HepG2 (cell line): ENCODE data around the gene HTATIP2. TPM values are rescaled to one million over a fixed set of nuclear protein-coding genes. Genes with fewer than 3 reads are reported as not detected.

ENCODE experiments used
- EED ChIP-seq: sonication (generic); formaldehyde crosslinking; IDR thresholded peaks from 2 replicates; pipeline ENCODE4 v1.5.0; 2020; ENCODE audit warnings: mild to moderate bottlenecking, missing genetic modification reagents
- KMT2A ChIP-seq: sonication (generic); formaldehyde crosslinking; IDR thresholded peaks from 2 replicates; pipeline ENCODE4 v1.4.0; 2020; ENCODE audit warnings: missing genetic modification reagents
- MED13 ChIP-seq: sonication (generic); formaldehyde crosslinking; IDR thresholded peaks from 2 replicates; pipeline ENCODE4 v1.5.0; 2020; ENCODE audit warnings: missing genetic modification reagents
- MTA3 ChIP-seq: sonication (generic); formaldehyde crosslinking; IDR thresholded peaks from 2 replicates; pipeline ENCODE4 v1.4.0; 2020; ENCODE audit warnings: missing genetic modification reagents
- MTF2 ChIP-seq: sonication (generic); formaldehyde crosslinking; IDR thresholded peaks from 2 replicates; pipeline ENCODE4 v1.5.0; 2020; ENCODE audit warnings: missing genetic modification reagents, borderline replicate concordance
- PITX1 ChIP-seq: sonication (generic); formaldehyde crosslinking; IDR thresholded peaks from 2 replicates; pipeline ENCODE4 v1.5.1; 2020; ENCODE audit warnings: mild to moderate bottlenecking, missing genetic modification reagents
- RAD51 ChIP-seq: fragments of 450-650 bp; IDR thresholded peaks from 2 replicates; pipeline ENCODE4 v1.6.1; 2016; ENCODE audit warnings: borderline replicate concordance
- SOX5 ChIP-seq: IDR thresholded peaks from 2 replicates; pipeline ENCODE4 v1.6.1; 2016; ENCODE audit warnings: borderline replicate concordance
- ZFP82 ChIP-seq: sonication (generic); formaldehyde crosslinking; IDR thresholded peaks from 2 replicates; pipeline ENCODE4 v1.5.1; 2020; ENCODE audit warnings: mild to moderate bottlenecking, missing genetic modification reagents, borderline replicate concordance
- ZNF441 ChIP-seq: sonication (generic); formaldehyde crosslinking; IDR thresholded peaks from 2 replicates; pipeline ENCODE4 v1.7.0; 2021; ENCODE audit warnings: missing genetic modification reagents, borderline replicate concordance
- ZNF552 ChIP-seq: sonication (generic); formaldehyde crosslinking; IDR thresholded peaks from 2 replicates; pipeline ENCODE4 v1.9.0; 2022; ENCODE audit warnings: missing genetic modification reagents, mild to moderate bottlenecking, borderline replicate concordance
- ZNF747 ChIP-seq: sonication (generic); formaldehyde crosslinking; IDR thresholded peaks from 2 replicates; pipeline ENCODE4 v1.8.1; 2023; ENCODE audit warnings: missing genetic modification reagents, mild to moderate bottlenecking, borderline replicate concordance
- polyA plus RNA-seq, 8 experiments: library from polyadenylated mRNA; depleted of rRNA in 3 of 8; stranded (reverse) in 7 of 8; unstranded in 1 of 8; fragments of >200 nt; fragmentation: Illumina TruSeq in 4 of 8; extraction: Trizol in 4 of 8; gene quantifications; 2 replicates each; pipeline versions ENCODE4 v1.2.1 to v1.2.3, GENCODE V29; 2011 to 2016; ENCODE audit warnings: low read depth in 4 of 8, missing spikeins in 1 of 8, mixed read lengths in 1 of 8; ENCODE audit not compliant: insufficient read depth in 1 of 8
- total RNA-seq, 5 experiments: library from RNA; depleted of rRNA; stranded (reverse); fragments of >200 nt; fragmentation: Illumina TruSeq; extraction: Trizol; gene quantifications; 2 replicates each; pipeline ENCODE4 v1.2.3, GENCODE V29; 2016; ENCODE audit warnings: low read depth in 1 of 5
- TF ChIP-seq, protein P1 (sequence below): sonication (generic); formaldehyde crosslinking; IDR thresholded peaks from 2 replicates; pipeline ENCODE4 v1.4.0; 2020; ENCODE audit warnings: missing genetic modification reagents, borderline replicate concordance
- TF ChIP-seq, protein P2 (sequence below): sonication (generic); formaldehyde crosslinking; IDR thresholded peaks from 2 replicates; pipeline ENCODE4 v1.5.0; 2020; ENCODE audit warnings: mild to moderate bottlenecking, missing genetic modification reagents
- TF ChIP-seq, protein P3 (sequence below): IDR thresholded peaks from 2 replicates; pipeline ENCODE4 v1.6.1; 2018; ENCODE audit warnings: missing genetic modification reagents, mild to moderate bottlenecking, missing compliant biosample characterization
- TF ChIP-seq, protein P4 (sequence below): sonication (generic); formaldehyde crosslinking; IDR thresholded peaks from 2 replicates; pipeline ENCODE4 v1.4.0; 2020; ENCODE audit warnings: missing genetic modification reagents
- TF ChIP-seq, protein P5 (sequence below), 2 experiments: sonication (generic) in 1 of 2; formaldehyde crosslinking in 1 of 2; IDR thresholded peaks; 2 replicates each; pipeline versions ENCODE4 v1.4.0 to v1.6.1; 2018 to 2020; ENCODE audit warnings: missing genetic modification reagents in 2 of 2, borderline replicate concordance in 1 of 2, low read depth in 1 of 2, mild to moderate bottlenecking in 1 of 2, missing biosample characterization in 1 of 2

HTATIP2 gene
- total and polyA plus RNA-seq, 2 of the 13 experiments (the other 11 are each of a cell fraction or from before 2014, with no cell fraction given), result not detected

DNA sequence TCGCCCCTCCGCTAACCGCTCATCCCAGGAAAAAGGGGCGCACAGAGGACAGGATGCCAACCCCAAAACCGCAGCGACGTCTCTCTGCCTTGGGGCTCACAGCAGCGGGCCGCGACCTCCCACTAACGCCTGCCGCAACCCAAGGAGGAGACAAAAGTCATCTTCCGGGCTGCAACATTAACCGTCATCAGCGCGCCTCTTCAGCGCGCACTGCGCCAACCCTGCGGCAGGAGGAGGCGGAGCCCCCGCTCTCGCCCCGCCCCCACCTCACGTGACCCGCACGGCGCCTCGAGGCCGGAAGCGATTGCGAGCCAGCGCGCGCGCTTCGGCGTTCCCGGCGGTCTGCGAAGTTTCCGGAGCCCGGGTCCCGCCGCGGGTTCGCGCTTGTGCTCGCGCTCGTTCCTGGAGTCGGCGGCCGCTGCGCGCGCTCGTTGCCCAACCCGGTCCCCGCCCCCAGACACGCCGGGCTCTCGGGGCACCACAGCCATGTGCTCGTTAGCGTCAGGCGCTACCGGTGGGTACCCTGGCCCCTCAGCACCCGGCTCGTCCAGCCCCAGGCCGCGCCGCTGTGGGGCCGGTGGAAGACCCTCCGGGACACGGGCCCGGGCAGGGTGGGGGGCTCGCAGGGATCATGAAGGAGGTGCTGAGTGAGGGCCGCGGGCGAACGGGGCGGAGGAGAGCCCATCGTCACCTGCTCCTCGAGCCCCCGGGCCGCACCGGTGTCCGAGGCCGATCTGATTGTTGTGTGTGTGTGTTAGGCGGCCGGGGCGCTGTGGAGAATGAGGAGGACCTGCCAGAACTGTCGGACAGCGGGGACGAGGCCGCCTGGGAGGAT, 24.0 kb downstream of the HTATIP2 start, which contains the start of gene PRMT3 (continued):
- TF ChIP-seq, protein P1, sequence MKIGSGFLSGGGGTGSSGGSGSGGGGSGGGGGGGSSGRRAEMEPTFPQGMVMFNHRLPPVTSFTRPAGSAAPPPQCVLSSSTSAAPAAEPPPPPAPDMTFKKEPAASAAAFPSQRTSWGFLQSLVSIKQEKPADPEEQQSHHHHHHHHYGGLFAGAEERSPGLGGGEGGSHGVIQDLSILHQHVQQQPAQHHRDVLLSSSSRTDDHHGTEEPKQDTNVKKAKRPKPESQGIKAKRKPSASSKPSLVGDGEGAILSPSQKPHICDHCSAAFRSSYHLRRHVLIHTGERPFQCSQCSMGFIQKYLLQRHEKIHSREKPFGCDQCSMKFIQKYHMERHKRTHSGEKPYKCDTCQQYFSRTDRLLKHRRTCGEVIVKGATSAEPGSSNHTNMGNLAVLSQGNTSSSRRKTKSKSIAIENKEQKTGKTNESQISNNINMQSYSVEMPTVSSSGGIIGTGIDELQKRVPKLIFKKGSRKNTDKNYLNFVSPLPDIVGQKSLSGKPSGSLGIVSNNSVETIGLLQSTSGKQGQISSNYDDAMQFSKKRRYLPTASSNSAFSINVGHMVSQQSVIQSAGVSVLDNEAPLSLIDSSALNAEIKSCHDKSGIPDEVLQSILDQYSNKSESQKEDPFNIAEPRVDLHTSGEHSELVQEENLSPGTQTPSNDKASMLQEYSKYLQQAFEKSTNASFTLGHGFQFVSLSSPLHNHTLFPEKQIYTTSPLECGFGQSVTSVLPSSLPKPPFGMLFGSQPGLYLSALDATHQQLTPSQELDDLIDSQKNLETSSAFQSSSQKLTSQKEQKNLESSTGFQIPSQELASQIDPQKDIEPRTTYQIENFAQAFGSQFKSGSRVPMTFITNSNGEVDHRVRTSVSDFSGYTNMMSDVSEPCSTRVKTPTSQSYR, result peak; percentile 65
- TF ChIP-seq SOX5 (CRISPR knock-in tag) (peak; percentile 19; the same call in 1 of the 2 replicates), RAD51 (peak; percentile 90), MTF2 (CRISPR knock-in tag) (no peak; the same call in 1 of the 2 replicates), ZNF441 (0 out of 2 replicates have a peak, but pooled peaks have one; percentile 2), ZNF747 (CRISPR knock-in tag) (peak; percentile 84; the same call in 1 of the 2 replicates), PITX1 (CRISPR knock-in tag) (0 out of 2 replicates have a peak, but pooled peaks have one; percentile 64), MTA3 (no peak), MED13 (CRISPR knock-in tag) (peak; percentile 88), ZFP82 (CRISPR knock-in tag) (no peak), EED (CRISPR knock-in tag) (peak; percentile 53), ZNF552 (CRISPR knock-in tag) (no peak), KMT2A (peak; percentile 10)
- TF ChIP-seq, protein P2, sequence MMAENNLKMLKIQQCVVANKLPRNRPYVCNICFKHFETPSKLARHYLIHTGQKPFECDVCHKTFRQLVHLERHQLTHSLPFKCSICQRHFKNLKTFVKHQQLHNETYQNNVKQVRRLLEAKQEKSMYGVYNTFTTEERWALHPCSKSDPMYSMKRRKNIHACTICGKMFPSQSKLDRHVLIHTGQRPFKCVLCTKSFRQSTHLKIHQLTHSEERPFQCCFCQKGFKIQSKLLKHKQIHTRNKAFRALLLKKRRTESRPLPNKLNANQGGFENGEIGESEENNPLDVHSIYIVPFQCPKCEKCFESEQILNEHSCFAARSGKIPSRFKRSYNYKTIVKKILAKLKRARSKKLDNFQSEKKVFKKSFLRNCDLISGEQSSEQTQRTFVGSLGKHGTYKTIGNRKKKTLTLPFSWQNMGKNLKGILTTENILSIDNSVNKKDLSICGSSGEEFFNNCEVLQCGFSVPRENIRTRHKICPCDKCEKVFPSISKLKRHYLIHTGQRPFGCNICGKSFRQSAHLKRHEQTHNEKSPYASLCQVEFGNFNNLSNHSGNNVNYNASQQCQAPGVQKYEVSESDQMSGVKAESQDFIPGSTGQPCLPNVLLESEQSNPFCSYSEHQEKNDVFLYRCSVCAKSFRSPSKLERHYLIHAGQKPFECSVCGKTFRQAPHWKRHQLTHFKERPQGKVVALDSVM (CRISPR knock-in tag), result no peak; the same call in 1 of the 2 replicates
- TF ChIP-seq, protein P3, sequence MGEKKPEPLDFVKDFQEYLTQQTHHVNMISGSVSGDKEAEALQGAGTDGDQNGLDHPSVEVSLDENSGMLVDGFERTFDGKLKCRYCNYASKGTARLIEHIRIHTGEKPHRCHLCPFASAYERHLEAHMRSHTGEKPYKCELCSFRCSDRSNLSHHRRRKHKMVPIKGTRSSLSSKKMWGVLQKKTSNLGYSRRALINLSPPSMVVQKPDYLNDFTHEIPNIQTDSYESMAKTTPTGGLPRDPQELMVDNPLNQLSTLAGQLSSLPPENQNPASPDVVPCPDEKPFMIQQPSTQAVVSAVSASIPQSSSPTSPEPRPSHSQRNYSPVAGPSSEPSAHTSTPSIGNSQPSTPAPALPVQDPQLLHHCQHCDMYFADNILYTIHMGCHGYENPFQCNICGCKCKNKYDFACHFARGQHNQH (CRISPR knock-in tag), result peak; percentile 48; the same call in 1 of the 2 replicates
- TF ChIP-seq, protein P4, sequence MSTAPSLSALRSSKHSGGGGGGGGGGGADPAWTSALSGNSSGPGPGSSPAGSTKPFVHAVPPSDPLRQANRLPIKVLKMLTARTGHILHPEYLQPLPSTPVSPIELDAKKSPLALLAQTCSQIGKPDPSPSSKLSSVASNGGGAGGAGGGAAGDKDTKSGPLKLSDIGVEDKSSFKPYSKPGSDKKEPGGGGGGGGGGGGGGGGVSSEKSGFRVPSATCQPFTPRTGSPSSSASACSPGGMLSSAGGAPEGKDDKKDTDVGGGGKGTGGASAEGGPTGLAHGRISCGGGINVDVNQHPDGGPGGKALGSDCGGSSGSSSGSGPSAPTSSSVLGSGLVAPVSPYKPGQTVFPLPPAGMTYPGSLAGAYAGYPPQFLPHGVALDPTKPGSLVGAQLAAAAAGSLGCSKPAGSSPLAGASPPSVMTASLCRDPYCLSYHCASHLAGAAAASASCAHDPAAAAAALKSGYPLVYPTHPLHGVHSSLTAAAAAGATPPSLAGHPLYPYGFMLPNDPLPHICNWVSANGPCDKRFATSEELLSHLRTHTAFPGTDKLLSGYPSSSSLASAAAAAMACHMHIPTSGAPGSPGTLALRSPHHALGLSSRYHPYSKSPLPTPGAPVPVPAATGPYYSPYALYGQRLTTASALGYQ (CRISPR knock-in tag), result peak; percentile 74; the same call in 1 of the 2 replicates
- TF ChIP-seq, protein P5, sequence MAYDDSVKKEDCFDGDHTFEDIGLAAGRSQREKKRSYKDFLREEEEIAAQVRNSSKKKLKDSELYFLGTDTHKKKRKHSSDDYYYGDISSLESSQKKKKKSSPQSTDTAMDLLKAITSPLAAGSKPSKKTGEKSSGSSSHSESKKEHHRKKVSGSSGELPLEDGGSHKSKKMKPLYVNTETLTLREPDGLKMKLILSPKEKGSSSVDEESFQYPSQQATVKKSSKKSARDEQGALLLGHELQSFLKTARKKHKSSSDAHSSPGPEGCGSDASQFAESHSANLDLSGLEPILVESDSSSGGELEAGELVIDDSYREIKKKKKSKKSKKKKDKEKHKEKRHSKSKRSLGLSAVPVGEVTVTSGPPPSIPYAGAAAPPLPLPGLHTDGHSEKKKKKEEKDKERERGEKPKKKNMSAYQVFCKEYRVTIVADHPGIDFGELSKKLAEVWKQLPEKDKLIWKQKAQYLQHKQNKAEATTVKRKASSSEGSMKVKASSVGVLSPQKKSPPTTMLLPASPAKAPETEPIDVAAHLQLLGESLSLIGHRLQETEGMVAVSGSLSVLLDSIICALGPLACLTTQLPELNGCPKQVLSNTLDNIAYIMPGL (CRISPR knock-in tag; IDR thresholded peaks at IDR 0.05; ENCODE audit: borderline replicate concordance in 1 of 2, low read depth in 1 of 2), result peak; percentile 97 to 99
